ENCODE measurements around the gene GNB1L. TPM values are rescaled to one million over a fixed set of nuclear protein-coding genes. Genes with fewer than 3 reads are reported as not detected.

Gene GNB1L
- total RNA-seq, 2 experiments from 2014 or later: 3.0 to 6.5 TPM

- no peaks in the 10 kb centered on the region for H3K9me3 Mint-ChIP-seq
- no peak overlapping the region for H3K27ac Mint-ChIP-seq
- peaks cover 10% of the 10 kb centered on the region for H3K4me1 Mint-ChIP-seq (ENCODE audit: low read depth)
- no peak overlapping the region for H3K4me3 Mint-ChIP-seq
- no peak for ATAC-seq (ENCODE audit: poor library complexity)
- DNase-seq: no peak
- intact Hi-C loops (cut with DNase I, micrococcal nuclease): no loop called here
- H3K36me3 Mint-ChIP-seq (ENCODE audit: low read depth): no peaks in the 10 kb centered on the region
- TF ChIP-seq CTCF (IDR thresholded peaks at IDR 0.05): no peak
- ChIA-PET POLR2A (no interaction called here), CTCF (no interaction called here)
- H3K27me3 Mint-ChIP-seq: peaks cover 76% of the 10 kb centered on the region
- Histone ChIP-seq H3K27ac (ENCODE audit: low read depth in 1 of 2, low read length in 2 of 2) (no peak overlapping the region), H3K4me3 (ENCODE audit: low read length) (no peak overlapping the region), H3K4me1 (ENCODE audit: insufficient read depth, low read length) (peaks cover 18% of the 10 kb centered on the region), H3K36me3 (ENCODE audit: insufficient read depth, low read length) (no peaks in the 10 kb centered on the region), H3K9me3 (ENCODE audit: control insufficient read depth in 1 of 2, insufficient read depth in 1 of 2, low read length in 2 of 2) (peaks cover 0 to 30% of the 10 kb centered on the region in 2 experiments), H3K27me3 (ENCODE audit: control insufficient read depth in 1 of 2, insufficient read depth in 2 of 2, low read length in 2 of 2) (peaks cover 67% of the 10 kb centered on the region in 2 experiments)
Measured at GRCh38 chr22:19770349-19771220, 84.1 kb downstream of the GNB1L start.

- DNase-seq (no peak), ATAC-seq (ENCODE audit: poor library complexity) (no peak)
- H3K9me3 Mint-ChIP-seq: no peaks in the 10 kb centered on the region
- intact Hi-C loops (cut with DNase I, micrococcal nuclease): no loop called here
- H3K27ac Mint-ChIP-seq: no peak overlapping the region
- peaks cover 76 to 79% of the 10 kb centered on the region in 2 experiments for H3K27me3 ChIP-seq (ENCODE audit: control insufficient read depth in 1 of 2, insufficient read depth in 2 of 2, low read length in 2 of 2)
- no peak for TF ChIP-seq CTCF (IDR thresholded peaks at IDR 0.05)
- ChIA-PET POLR2A (no interaction called here), CTCF (no interaction called here)
- no peak overlapping the region for H3K4me3 Mint-ChIP-seq
- H3K9me3 ChIP-seq (ENCODE audit: control insufficient read depth in 1 of 2, insufficient read depth in 1 of 2, low read length in 2 of 2): peaks cover 0 to 41% of the 10 kb centered on the region in 2 experiments
- no peak overlapping the region for H3K4me3 ChIP-seq (ENCODE audit: low read length)
- no peak overlapping the region for H3K27ac ChIP-seq (ENCODE audit: low read depth in 1 of 2, low read length in 2 of 2)
- no peaks in the 10 kb centered on the region for H3K36me3 ChIP-seq (ENCODE audit: insufficient read depth, low read length)
- peaks cover 22% of the 10 kb centered on the region for H3K4me1 ChIP-seq (ENCODE audit: insufficient read depth, low read length)
- peaks cover 83% of the 10 kb centered on the region for H3K27me3 Mint-ChIP-seq
- peaks cover 13% of the 10 kb centered on the region for H3K4me1 Mint-ChIP-seq (ENCODE audit: low read depth)
- H3K36me3 Mint-ChIP-seq (ENCODE audit: low read depth): no peaks in the 10 kb centered on the region
Measured at GRCh38 chr22:19769393-19769715, 85.3 kb downstream of the GNB1L start.

- Histone ChIP-seq H3K36me3 (ENCODE audit: insufficient read depth, low read length) (no peaks in the 10 kb centered on the region), H3K9me3 (ENCODE audit: control insufficient read depth in 1 of 2, insufficient read depth in 1 of 2, low read length in 2 of 2) (peaks cover 0 to 57% of the 10 kb centered on the region in 2 experiments), H3K27me3 (ENCODE audit: control insufficient read depth in 1 of 2, insufficient read depth in 2 of 2, low read length in 2 of 2) (peaks cover 79 to 80% of the 10 kb centered on the region in 2 experiments), H3K27ac (ENCODE audit: low read depth in 1 of 2, low read length in 2 of 2) (no peak overlapping the region), H3K4me3 (ENCODE audit: low read length) (no peak overlapping the region), H3K4me1 (ENCODE audit: insufficient read depth, low read length) (peaks cover 22% of the 10 kb centered on the region)
- ChIA-PET POLR2A (no interaction called here), CTCF (no interaction called here)
- TF ChIP-seq CTCF (IDR thresholded peaks at IDR 0.05): no peak
- intact Hi-C loops (cut with DNase I, micrococcal nuclease): no loop called here
- H3K27me3 Mint-ChIP-seq: peaks cover 82% of the 10 kb centered on the region
- no peak overlapping the region for H3K27ac Mint-ChIP-seq
- DNase-seq: no peak
- H3K4me3 Mint-ChIP-seq: peak overlapping the region; percentile 60
- ATAC-seq (ENCODE audit: poor library complexity): peak; percentile 39
- H3K36me3 Mint-ChIP-seq (ENCODE audit: low read depth): no peaks in the 10 kb centered on the region
- H3K4me1 Mint-ChIP-seq (ENCODE audit: low read depth): peaks cover 13% of the 10 kb centered on the region
- no peaks in the 10 kb centered on the region for H3K9me3 Mint-ChIP-seq
Measured at GRCh38 chr22:19767427-19768341, 87.0 kb downstream of the GNB1L start.
